ENCODE data around the gene HSD17B2.

HSD17B2 gene, protein sequence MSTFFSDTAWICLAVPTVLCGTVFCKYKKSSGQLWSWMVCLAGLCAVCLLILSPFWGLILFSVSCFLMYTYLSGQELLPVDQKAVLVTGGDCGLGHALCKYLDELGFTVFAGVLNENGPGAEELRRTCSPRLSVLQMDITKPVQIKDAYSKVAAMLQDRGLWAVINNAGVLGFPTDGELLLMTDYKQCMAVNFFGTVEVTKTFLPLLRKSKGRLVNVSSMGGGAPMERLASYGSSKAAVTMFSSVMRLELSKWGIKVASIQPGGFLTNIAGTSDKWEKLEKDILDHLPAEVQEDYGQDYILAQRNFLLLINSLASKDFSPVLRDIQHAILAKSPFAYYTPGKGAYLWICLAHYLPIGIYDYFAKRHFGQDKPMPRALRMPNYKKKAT

GRCh38 chr16:82034981-82035612 is at the start of gene HSD17B2:
Gene HSD17B2, plus strand, starts transcription at chr16:82035253. Its CDS starts 172 bp downstream, at chr16:82035425.
- no peak within 1 kb of the TSS for H3K9ac ChIP-seq (ENCODE audit: low read depth, low read length, poor library complexity, severe bottlenecking)
- no peaks in the 10 kb centered on the region for H3K79me2 ChIP-seq (ENCODE audit: insufficient read depth, low read length)
- H3K4me2 ChIP-seq (ENCODE audit: low read depth, low read length, poor library complexity, severe bottlenecking), result no peak within 1 kb of the TSS
- H3K4me1 ChIP-seq (ENCODE audit: insufficient read depth, low read length, poor library complexity, severe bottlenecking), result no peaks in the 10 kb centered on the region
- no peaks in the 10 kb centered on the region for H3K36me3 ChIP-seq (ENCODE audit: insufficient read depth, low read length)
- no peaks in the 10 kb centered on the region for H3F3A ChIP-seq (ENCODE audit: low read depth)
- no peaks in the 10 kb centered on the region for H3K27me3 ChIP-seq (ENCODE audit: insufficient read depth, low read length, poor library complexity, severe bottlenecking)
- no peak within 1 kb of the TSS for H2AFZ ChIP-seq (ENCODE audit: low read length)
- no peaks in the 10 kb centered on the region for H3K9me2 ChIP-seq (replicated peaks; ENCODE audit: low read depth, low read length)
- no peak within 1 kb of the TSS for H3K4me3 ChIP-seq (ENCODE audit: low read length, poor library complexity, severe bottlenecking)
- no peaks in the 10 kb centered on the region for H3K9me3 ChIP-seq (ENCODE audit: insufficient read depth, low read depth, low read length)
- H4K20me1 ChIP-seq (ENCODE audit: insufficient read depth, low read length, poor library complexity, severe bottlenecking), result no peaks in the 10 kb centered on the region
- TF ChIP-seq EZH2phosphoT487 (IDR thresholded peaks at IDR 0.05; ENCODE audit: borderline replicate concordance), result no peak
- TF ChIP-seq, protein P1, sequence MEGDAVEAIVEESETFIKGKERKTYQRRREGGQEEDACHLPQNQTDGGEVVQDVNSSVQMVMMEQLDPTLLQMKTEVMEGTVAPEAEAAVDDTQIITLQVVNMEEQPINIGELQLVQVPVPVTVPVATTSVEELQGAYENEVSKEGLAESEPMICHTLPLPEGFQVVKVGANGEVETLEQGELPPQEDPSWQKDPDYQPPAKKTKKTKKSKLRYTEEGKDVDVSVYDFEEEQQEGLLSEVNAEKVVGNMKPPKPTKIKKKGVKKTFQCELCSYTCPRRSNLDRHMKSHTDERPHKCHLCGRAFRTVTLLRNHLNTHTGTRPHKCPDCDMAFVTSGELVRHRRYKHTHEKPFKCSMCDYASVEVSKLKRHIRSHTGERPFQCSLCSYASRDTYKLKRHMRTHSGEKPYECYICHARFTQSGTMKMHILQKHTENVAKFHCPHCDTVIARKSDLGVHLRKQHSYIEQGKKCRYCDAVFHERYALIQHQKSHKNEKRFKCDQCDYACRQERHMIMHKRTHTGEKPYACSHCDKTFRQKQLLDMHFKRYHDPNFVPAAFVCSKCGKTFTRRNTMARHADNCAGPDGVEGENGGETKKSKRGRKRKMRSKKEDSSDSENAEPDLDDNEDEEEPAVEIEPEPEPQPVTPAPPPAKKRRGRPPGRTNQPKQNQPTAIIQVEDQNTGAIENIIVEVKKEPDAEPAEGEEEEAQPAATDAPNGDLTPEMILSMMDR (conservative IDR thresholded peaks at IDR 0.05; ENCODE audit: low read length), result no peak

- TF ChIP-seq, protein P1 (conservative IDR thresholded peaks at IDR 0.05; ENCODE audit: low read length), result no peak
- no peak for TF ChIP-seq EZH2phosphoT487 (IDR thresholded peaks at IDR 0.05; ENCODE audit: borderline replicate concordance)
- Histone ChIP-seq H3K79me2 (ENCODE audit: insufficient read depth, low read length) (no peaks in the 10 kb centered on the region), H3K9ac (ENCODE audit: low read depth, low read length, poor library complexity, severe bottlenecking) (no peak overlapping the region), H3K9me2 (replicated peaks; ENCODE audit: low read depth, low read length) (no peaks in the 10 kb centered on the region), H3K36me3 (ENCODE audit: insufficient read depth, low read length) (no peaks in the 10 kb centered on the region), H4K20me1 (ENCODE audit: insufficient read depth, low read length, poor library complexity, severe bottlenecking) (no peaks in the 10 kb centered on the region), H3K4me1 (ENCODE audit: insufficient read depth, low read length, poor library complexity, severe bottlenecking) (no peaks in the 10 kb centered on the region), H2AFZ (ENCODE audit: low read length) (no peak overlapping the region), H3K27me3 (ENCODE audit: insufficient read depth, low read length, poor library complexity, severe bottlenecking) (no peaks in the 10 kb centered on the region), H3K4me2 (ENCODE audit: low read depth, low read length, poor library complexity, severe bottlenecking) (no peak overlapping the region), H3F3A (ENCODE audit: low read depth) (no peaks in the 10 kb centered on the region), H3K4me3 (ENCODE audit: low read length, poor library complexity, severe bottlenecking) (no peak overlapping the region), H3K9me3 (ENCODE audit: insufficient read depth, low read depth, low read length) (no peaks in the 10 kb centered on the region)
Observed at GRCh38 chr16:81987121-81987520, 47.9 kb upstream of the HSD17B2 start.

GRCh38 chr16:81987706-81988105 is 47.3 kb upstream of the HSD17B2 start:
- no peaks in the 10 kb centered on the region for H3K4me1 ChIP-seq (ENCODE audit: insufficient read depth, low read length, poor library complexity, severe bottlenecking)
- H3K36me3 ChIP-seq (ENCODE audit: insufficient read depth, low read length), result no peaks in the 10 kb centered on the region
- H4K20me1 ChIP-seq (ENCODE audit: insufficient read depth, low read length, poor library complexity, severe bottlenecking), result no peaks in the 10 kb centered on the region
- H2AFZ ChIP-seq (ENCODE audit: low read length), result no peak overlapping the region
- H3K27me3 ChIP-seq (ENCODE audit: insufficient read depth, low read length, poor library complexity, severe bottlenecking), result no peaks in the 10 kb centered on the region
- no peaks in the 10 kb centered on the region for H3K79me2 ChIP-seq (ENCODE audit: insufficient read depth, low read length)
- no peaks in the 10 kb centered on the region for H3F3A ChIP-seq (ENCODE audit: low read depth)
- H3K9me3 ChIP-seq (ENCODE audit: insufficient read depth, low read depth, low read length), result no peaks in the 10 kb centered on the region
- no peak overlapping the region for H3K4me3 ChIP-seq (ENCODE audit: low read length, poor library complexity, severe bottlenecking)
- no peaks in the 10 kb centered on the region for H3K9me2 ChIP-seq (replicated peaks; ENCODE audit: low read depth, low read length)
- H3K9ac ChIP-seq (ENCODE audit: low read depth, low read length, poor library complexity, severe bottlenecking), result no peak overlapping the region
- TF ChIP-seq EZH2phosphoT487 (IDR thresholded peaks at IDR 0.05; ENCODE audit: borderline replicate concordance), result no peak
- TF ChIP-seq, protein P1 (conservative IDR thresholded peaks at IDR 0.05; ENCODE audit: low read length), result no peak
- H3K4me2 ChIP-seq (ENCODE audit: low read depth, low read length, poor library complexity, severe bottlenecking), result no peak overlapping the region

Data from Loucy (cell line).